GM19455 (cell line): ENCODE results near the gene PDE1C.
"Not testable (repeated sequence)": the region's sequence is repeated elsewhere in the genome, so short reads cannot be mapped to it uniquely, and the experiment has no call there.

Experiments used
- ATAC-seq: cut with Tn5 transposase; IDR thresholded peaks from one replicate; pipeline ENCODE4 v1.9.1; 2021; ENCODE audit not compliant: unreplicated experiment

PDE1C gene

DNA sequence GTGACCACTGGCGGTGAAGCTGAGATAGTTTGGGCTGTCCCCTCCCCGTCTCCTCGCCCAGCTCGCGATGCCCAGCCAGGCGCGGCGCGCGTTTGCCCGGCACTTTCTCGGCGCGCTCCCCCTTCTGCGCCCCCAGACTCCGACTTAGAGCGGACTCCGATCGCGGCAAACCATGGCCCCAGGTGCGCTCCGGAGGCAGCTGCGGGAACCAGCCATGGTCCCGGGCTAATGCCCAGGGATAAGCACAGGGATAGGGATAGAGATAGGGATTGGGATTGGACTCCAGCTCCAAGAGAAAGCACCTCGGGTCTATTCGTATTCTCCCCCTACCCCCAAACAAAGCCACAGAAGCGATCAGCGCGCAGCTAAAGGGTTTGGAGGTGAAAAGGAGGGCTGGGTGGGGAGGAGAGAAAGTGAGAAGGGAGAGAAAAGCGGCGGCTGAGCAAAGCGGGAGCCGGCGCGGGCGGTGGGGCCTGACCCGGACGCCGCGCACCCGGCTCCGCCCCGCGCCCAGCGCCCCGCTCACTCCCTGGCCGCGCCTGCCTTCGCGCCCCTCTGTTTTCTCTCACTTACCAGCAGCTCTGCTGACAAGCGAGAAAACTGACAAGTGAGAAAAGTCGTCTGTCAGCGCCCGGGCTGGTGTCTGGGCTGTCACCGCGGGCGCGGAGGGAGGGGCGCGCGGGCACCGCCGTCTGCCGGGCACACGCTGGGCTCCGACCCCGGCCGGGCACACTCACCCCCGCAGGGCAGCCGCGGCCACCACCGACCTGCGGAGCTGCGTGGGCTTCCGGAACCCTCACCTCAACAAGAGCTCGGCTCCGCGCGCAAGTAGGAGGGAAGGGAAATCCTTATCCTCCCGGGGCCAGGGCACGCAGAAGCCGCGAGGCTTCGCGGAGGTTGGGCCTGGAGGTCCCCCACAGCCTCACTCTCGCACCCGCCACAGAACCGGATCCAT, at the start of gene PDE1C:
PDE1C (minus strand) TSS at position 2 of the 955 bp plus-strand sequence.
- ATAC-seq: no peak

DNA sequence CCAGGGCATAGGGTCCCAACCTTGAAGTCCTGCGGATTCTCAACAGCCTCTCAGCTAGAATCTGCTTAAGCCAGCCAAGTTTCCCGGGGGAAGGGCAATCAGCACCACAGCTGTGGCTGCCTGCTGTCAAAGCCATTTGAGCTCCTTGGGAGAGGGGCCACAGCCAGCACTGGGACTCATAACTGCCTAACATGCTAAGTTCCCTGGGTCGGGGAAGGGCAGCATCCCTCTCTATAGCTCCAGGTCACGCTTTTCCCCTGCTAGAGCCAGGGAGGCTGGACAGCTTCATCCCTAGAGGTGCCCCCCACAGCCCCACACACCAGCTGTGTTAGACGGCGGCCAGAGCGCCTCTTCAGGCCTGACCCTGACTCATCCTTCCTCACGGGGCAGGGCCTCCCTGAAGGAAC, 49.6 kb upstream of the PDE1C start:
- ATAC-seq: no peak

DNA sequence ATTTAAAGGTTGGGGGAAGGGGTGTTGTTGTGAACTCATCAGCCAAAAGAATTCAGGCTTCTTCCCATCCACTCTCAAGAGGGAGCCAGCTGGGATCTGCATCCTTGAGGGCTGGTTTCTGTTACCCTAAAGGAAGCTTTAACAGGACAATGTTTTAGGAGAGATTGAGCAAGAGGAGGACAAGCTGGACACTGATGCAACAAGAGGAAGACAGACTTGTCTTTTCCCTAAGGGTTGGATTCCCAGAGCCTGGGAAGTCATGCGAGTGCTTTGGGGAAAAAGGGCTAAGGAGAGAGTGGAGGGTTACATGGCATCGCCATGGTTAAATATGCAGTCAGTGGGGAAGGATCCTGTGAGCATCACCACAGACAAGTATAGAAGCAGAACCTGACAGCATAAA, 47.6 kb upstream of the PDE1C start:
- ATAC-seq: no peak

DNA sequence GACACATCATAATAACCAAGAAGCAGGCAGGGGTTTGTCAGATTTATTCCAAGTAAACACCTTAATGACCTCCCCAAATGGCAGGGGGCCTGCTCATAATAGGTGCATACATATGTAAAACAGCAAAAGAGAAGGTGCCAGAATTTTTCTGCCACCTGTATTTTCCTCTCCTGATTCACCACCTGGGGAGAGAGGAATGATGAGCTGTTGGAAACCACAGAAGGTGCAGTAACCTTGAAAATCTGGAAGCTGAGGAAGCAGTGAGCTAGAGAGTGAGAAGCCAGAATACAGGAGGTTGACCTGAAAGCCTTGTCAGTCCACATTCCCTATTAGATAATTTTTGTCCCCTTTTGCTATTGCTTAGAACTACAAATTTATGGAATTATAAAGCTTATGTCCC, 46.2 kb upstream of the PDE1C start:
- no peak for ATAC-seq

DNA sequence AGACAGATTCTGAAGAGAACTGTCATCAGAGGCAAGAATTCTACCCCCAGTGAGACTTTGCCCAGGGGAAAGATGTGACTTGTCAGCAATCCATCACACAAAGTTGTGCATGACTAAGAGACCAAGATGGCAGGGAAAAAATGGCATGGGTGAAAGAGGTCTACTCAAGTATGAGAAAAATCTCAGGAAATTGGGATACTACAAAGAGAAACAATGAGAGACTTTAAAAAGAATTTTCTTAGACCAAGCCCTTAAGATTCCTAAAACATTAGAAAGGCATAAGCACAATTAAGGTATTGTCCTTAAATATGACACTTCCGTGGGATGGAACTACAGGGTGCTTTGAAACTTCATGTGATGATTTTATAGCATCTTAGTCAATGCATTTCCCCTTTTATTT, 45.6 kb upstream of the PDE1C start:
- ATAC-seq: no peak

DNA sequence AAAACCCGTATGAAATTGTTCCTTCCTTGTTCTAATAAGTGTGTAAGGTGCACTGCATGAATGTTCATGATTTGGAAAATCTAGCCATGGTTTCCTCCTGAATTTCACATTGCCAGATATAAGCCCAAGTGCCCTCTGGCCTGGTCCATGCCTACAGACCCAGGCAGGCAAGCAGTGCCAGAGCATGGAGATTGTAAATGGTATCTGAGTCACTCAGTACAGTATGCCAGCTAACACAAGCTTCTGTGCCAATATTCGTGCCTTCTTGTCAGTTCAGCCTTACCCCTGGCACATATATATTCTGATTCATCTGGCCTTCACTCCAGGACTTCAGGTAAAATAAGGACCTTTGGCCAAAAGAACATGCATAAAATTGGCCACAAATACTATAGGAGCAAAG, 38.4 kb upstream of the PDE1C start:
- ATAC-seq: no peak

DNA sequence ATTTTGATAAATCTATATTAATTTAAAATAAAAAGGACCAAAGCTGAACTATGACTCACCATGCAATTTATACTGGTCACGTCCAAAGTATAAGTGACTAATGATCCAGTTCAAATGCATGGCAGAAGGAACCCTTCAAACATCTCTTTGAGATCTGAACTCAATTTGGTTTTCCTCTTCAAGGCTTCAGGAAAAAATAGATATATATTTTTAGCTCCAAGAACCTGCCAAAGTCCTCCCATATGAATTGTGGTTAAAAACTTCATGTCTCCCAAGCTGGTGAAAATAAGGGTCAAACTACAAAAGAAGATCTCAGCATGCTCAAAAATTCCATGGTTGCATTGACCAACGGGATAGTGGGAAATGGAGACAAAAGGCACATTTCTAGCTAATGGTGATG, 34.6 kb upstream of the PDE1C start:
- ATAC-seq: no peak

DNA sequence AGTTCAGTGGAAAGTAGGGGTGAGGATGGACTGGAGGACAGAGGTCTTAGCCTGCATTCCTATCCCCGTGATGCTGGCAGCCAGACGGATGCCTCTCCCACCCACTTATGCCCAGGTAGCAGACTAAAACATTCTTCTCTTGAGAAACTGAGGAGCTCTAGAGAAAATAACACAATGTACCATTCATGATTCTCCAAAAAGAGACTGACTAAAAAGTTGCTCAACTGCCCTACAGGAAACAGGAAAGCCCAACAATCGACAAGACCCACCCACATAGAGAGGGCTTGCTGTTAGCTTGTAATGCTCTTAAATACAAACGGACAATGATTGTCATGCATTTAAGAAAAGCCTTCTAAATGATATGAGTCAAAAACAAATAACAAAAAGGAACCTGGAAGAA, 33.2 kb upstream of the PDE1C start:
- ATAC-seq: no peak

DNA sequence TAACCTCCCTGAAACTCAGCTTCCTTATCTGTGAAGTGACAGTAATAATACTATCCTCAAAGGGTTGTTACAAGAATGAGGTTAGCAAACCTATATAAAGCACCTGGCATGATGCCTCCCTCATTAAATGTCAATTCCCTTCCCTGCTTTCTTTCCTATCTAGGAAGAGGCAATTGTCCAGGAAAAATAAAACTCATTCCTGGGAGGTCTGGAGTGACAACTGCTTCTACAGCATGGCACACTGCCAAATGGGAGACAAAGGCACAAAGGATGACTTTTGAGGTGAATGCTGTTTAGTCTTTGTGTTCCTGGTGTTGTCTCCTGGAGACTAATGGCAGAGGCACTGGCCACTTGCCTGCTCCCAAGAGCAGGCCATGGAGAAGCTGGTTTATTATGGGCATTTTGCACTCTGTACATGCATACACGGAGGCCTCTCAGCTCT, 32.2 kb upstream of the PDE1C start:
- ATAC-seq: no peak

DNA sequence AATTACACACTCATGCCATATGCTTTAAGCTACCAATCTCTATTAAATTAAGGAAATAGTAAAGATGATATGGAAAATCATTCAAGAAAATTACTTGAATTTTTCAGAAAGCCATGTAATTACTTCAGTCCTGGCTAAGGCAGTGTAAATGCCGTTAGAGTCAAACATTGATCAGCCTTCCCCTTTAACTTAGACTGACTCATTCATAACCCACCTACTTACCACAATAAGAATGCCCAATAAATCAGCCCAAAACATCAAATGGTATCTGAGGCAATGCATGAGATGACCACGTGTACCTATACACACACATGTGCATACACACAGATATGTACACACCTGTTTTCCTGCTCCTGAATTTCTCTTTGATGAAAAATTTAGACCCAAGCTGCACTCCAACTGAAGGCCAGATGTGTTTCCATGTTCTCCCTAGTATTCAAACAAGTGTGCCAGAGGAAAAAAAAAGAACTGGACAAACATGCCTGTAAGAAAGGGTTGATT, 30.2 kb upstream of the PDE1C start:
- ATAC-seq: no peak

DNA sequence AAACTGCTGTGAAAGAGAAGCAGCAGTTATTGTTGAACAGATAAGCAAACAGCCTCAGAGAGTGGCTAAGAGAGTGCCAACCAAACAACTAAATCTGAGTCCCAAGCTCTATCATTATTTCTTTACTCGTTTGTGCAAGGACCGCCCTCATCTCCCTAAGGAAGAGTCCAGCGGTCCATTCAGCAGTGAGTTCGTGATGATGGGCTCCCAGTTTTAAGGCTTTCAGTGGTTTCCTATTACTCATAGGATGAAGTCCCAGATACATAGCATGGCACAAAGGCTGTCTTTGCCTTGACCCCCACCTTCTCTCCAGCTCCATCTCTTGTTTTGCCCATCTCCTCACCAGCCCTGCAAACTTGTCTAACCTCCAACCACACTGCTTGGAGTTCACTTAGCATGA, 24.3 kb upstream of the PDE1C start:
- no peak for ATAC-seq

DNA sequence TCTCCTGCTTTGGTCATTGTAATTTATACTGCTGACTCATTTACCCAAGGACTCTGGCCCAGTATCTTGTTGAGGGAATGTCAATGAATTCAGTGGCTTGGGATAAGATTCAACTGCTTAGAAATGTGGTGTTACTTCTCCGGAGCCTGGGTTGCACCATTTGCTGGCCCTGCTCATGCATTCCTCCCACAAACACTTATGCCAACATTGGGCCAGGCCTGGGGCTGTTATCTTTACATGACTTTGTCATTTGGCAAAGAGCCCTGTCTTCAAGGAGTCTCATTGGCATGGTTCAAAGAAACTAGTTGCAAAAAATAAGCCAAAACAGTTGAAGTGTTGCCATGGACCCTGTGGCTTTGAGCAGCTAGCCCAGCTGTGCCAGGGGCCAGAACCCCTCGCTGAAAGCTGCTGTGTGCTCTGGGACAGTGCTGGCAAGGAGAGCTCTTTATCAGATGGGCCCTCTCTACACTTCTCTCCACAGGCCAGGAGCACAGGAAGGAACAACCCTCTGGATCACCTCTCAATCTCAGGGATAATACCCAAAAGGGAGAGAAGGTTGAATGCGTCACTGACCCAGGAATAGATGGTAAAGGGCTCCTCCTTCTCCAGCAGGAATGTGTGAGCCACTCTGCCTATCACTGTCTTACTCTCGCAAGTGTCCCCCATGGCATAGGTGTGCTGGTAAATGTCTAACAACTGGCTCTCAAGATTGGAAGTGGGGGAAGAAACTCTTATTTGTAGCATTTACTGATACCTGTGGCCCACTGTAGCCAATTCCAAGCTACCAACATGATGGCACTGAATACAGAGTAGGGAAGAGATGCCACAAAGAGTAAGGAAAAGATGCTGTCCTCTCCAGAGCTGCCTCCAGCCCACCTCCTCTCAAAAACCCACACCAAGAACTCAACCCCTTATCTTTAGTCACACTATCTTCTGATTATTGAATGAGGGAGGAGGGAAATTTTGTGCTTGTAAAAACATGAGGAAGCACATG, 23.5 kb upstream of the PDE1C start:
- no peak for ATAC-seq

DNA sequence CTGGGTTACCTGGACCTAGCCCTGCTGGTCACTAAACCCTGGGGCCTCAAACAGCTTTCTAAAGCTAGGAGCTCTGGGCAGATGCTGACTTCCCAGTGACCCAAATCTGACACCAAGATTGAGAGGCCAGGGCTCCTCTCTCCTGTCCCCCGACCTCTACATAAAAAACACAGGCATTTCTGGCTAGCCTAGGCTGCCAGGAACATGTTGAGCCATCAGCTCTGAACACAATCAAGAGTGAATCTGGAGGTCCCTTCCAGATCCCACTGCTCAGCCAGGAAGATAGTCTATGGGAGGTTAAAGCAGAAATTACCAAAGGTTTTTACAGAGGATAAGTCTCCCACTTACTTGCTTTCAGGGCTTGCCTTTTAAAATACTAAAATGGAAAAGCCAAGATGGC, 22.1 kb upstream of the PDE1C start:
- ATAC-seq: no peak

DNA sequence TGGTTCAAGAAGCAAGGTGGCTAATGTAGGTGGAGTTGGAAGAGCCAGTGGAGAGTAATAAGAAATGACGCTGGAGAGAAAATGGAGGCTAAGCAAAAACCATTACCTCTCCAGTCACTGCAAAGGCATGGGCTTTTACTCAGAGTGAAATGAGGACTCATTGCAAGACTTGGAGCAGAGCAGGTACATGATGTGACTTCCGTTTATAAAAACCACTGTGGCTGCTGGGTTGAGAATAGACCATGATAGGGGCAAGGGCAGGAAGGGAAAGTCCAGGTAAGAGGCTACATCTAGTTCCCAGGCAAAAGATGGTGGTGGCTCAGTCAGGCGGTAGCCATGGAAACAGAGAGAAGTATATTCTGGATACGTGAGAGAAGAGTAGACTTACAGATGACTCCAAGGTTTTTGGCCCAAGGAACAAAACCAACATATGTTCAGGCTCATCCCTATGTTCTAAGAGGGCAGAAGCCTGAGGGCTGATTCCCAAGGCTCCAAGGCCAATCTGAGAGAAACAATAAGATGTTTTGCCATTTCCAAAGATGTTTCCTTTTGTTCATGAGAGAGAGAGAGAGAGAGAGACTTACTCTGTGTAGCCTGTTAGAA, 21.5 kb upstream of the PDE1C start:
- ATAC-seq: no peak

DNA sequence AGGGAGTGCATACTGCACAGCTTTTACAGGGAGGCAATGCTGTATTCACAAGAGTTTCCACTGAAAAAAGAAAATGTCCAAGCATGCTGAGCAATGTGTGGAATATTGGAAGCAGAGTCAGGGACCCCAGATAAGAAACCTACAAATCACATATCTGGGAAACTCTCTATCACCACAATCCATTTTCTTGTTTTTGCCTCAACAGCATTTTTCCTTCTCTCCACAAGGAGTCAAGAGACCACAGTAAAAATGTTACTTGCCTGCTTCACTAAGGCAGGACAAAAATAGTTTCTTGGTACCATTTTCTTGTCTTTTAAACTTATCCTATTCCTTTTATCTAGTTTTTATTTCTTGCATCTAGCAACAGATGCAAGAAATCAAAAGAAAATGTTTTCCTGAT, 19.5 kb upstream of the PDE1C start:
- ATAC-seq: no peak

DNA sequence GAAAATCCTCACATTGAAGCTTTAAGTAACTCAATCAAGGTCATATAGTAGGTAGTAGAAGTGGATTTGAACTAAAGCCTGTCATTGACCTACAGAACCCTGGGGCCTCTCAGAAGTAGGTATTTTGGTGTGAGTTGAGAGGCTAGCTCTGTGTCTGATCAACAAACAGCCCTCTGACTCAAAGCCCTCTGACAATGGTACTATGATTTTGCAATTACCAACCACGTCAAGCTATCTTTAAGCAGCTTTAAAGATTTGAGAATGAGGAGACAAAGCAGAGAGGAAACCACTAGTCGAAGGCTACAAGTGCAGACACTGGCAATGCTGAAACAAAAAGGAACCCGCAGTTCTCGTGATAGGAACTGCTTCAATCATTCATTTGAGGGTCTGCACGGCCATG, 19.0 kb upstream of the PDE1C start:
- no peak for ATAC-seq

DNA sequence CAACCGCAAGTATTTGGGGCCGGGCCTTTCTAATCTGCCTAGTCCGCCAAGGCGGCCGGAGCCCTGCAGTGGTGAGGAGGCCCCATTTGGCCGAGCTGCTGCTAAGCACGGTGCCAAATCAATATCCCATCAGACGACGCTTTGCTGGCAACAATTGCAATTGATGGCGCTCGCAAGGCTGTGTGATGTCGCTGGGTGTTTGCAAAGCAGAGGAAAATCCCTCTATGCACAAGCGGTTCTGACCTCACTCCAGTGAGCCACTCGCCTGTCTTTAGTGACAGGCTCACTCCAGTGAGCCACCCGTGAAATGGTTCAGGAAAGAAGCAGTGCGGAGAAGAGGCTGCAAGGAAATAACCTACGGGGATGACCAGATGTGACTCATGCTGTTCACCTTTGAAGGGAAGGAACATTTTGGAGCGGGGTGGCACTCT, 18.3 kb upstream of the PDE1C start:
- ATAC-seq: no peak

DNA sequence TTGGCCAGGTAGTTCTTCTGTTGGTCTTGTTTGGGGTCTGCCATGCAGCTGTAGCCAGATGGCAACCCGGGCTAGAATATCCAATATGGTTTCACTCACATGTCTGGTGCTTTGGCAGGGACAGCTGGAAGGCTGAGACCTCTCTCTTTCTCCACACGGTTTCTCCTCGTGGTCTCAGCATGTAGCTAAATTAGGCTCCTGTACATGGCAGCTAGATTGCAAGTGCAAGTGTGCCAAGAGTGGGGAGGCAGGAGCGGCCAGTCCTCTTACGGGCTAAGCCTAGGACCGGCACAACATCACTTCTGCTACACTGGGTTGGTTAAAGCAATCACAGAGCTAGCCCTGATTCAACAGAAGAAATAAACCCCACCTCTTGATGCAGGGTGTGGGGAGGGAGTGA, 9.3 kb upstream of the PDE1C start:
- no peak for ATAC-seq

DNA sequence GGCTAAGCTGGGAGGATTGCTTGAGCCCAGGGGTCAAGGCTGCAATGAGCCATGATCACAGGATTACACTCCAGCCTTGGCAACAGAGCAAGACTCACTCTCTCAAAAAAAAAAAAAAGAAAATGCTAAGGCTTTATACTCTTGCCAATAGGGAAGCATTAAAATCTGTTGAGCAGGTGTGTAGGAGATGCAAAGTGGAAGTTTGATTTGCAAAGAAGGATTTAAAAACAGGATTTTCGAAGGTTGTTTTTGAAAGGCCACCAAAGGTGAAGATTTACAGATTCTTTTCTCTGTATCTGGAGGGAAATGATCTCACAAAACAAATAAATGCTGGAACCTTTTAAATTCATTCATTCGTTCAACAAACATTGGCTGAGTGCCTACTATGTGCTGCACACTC, 8.6 kb upstream of the PDE1C start:
- ATAC-seq: no peak

DNA sequence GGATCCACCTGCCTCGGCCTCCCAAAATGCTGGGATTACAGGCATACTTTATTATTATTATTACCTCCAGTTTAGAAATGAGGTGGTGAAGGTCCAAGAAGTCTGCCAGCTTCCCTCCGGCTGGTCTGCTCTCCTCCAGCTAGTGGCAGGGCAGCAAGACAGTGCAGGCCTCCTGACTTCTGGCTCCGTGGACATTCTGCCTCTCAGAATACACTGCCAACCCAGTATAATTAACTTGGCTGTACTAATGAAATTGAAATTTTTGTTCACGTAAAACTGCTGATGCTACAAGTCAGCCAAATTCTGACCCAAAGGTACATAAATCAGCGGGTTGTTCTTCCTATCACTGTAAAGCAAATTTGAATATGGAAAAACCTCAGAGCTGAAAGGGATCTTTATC, 7.6 kb upstream of the PDE1C start:
- ATAC-seq: no peak

DNA sequence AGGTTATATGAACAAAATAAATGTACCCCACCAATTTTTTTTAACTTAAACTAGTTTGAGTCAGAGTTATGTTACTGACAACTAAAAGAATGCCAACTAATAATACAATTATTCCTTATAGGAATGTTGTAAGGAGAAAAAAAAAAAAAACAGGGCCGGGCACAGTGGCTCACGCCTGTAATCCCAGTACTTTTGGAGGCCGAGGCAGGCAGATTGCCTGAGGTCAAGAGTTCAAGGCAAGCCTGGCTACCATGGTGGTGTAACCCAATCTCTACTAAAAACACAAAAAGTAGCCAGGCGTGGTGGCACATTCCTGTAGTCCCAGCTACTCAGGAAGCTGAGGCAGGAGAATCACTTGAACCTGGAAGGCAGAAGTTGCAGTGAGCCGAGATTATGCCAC, 6.6 kb upstream of the PDE1C start:
- not testable (repeated sequence) for ATAC-seq
